ENCODE data around the gene PLXDC2. TPM values are rescaled to one million over a fixed set of nuclear protein-coding genes. Genes with fewer than 3 reads are reported as not detected.
"Not testable (repeated sequence)": the region's sequence is repeated elsewhere in the genome, so short reads cannot be mapped to it uniquely, and the experiment has no call there.

The PLXDC2 gene
- total RNA-seq, 3 donors from 2014 or later, result 63.9 to 125 (median 101) TPM

- no peaks in the 10 kb centered on the region for H3K9me3 ChIP-seq
- TF ChIP-seq, protein P1, sequence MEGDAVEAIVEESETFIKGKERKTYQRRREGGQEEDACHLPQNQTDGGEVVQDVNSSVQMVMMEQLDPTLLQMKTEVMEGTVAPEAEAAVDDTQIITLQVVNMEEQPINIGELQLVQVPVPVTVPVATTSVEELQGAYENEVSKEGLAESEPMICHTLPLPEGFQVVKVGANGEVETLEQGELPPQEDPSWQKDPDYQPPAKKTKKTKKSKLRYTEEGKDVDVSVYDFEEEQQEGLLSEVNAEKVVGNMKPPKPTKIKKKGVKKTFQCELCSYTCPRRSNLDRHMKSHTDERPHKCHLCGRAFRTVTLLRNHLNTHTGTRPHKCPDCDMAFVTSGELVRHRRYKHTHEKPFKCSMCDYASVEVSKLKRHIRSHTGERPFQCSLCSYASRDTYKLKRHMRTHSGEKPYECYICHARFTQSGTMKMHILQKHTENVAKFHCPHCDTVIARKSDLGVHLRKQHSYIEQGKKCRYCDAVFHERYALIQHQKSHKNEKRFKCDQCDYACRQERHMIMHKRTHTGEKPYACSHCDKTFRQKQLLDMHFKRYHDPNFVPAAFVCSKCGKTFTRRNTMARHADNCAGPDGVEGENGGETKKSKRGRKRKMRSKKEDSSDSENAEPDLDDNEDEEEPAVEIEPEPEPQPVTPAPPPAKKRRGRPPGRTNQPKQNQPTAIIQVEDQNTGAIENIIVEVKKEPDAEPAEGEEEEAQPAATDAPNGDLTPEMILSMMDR (IDR thresholded peaks at IDR 0.05), result no peak
- TF ChIP-seq POLR2A (IDR thresholded peaks at IDR 0.05) (no peak), POLR2AphosphoS5 (IDR thresholded peaks at IDR 0.05) (no peak)
- no peaks in the 10 kb centered on the region for H3K36me3 ChIP-seq
- no peak overlapping the region for H3K27ac ChIP-seq
- no peaks in the 10 kb centered on the region for H3K4me1 ChIP-seq
- no peaks in the 10 kb centered on the region for H3K27me3 ChIP-seq
- intact Hi-C loops (cut with DNase I; ENCODE audit: low total_unique reads), result no loop called here
- DNase-seq (ENCODE audit: low spot score in 2 of 2), result no peak
- no peak overlapping the region for H3K4me3 ChIP-seq
These were observed 368.9 kb downstream of the PLXDC2 start for GRCh38 chr10:20185116-20185515.

DNA sequence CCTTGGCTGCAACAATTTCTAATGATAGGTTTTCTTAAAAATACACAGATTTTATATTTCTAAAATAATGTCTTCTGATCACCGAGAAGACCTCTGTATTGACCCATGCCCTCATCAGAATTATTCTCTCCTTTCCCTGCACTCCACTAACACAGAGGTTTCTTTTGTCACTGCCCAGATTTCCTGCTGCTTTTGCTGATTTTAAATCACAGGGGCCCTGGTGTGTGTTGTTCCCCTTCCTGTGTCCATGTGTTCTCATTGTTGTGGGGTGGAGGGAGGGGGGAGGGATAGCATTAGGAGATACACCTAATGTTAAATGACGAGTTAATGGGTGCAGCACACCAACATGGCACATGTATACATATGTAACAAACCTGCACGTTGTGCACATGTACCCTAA is 375.2 kb downstream of the PLXDC2 start:
- H3K4me3 ChIP-seq; H3K4me1 ChIP-seq; H3K27me3 ChIP-seq; H3K9me3 ChIP-seq; H3K27ac ChIP-seq; H3K36me3 ChIP-seq; intact Hi-C loops (cut with DNase I; ENCODE audit: low total_unique reads); DNase-seq (ENCODE audit: low spot score in 2 of 2): not testable (repeated sequence)

DNA sequence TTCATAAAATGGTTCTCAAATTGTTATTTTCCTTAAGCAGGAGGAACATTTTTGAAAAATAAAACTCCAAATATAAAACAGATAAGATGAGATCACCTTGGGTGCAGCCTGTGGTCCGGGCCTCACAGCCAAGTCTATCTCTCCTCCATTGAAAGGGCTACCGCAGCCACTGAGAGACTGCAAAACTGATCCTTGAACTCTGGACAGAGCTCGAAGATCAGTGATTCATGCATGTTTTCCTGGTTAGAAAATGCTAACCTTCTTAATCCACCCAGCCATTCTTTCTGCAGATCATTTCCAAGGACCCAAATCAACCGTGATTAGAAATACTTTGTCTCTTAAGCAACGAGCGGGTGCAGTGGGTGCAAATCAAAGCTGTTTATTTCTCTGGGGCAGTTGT is 378.8 kb downstream of the PLXDC2 start:
- Histone ChIP-seq H3K9me3 (no peaks in the 10 kb centered on the region), H3K4me1 (no peaks in the 10 kb centered on the region), H3K36me3 (no peaks in the 10 kb centered on the region), H3K27me3 (no peaks in the 10 kb centered on the region), H3K4me3 (no peak overlapping the region), H3K27ac (no peak overlapping the region)
- intact Hi-C loops (cut with DNase I; ENCODE audit: low total_unique reads), result no loop called here
- DNase-seq (ENCODE audit: low spot score in 2 of 2), result no peak
- no peak for TF ChIP-seq POLR2AphosphoS5 (IDR thresholded peaks at IDR 0.05)
- no peak for TF ChIP-seq POLR2A (IDR thresholded peaks at IDR 0.05)
- TF ChIP-seq, protein P1 (IDR thresholded peaks at IDR 0.05), result no peak

- no peaks in the 10 kb centered on the region for H3K27me3 ChIP-seq
- intact Hi-C loops (cut with DNase I; ENCODE audit: low total_unique reads), result no loop called here
- no peaks in the 10 kb centered on the region for H3K36me3 ChIP-seq
- no peak overlapping the region for H3K4me3 ChIP-seq
- no peaks in the 10 kb centered on the region for H3K4me1 ChIP-seq
- H3K9me3 ChIP-seq, result no peaks in the 10 kb centered on the region
- TF ChIP-seq, protein P1 (IDR thresholded peaks at IDR 0.05), result no peak
- TF ChIP-seq POLR2AphosphoS5 (IDR thresholded peaks at IDR 0.05) (no peak), POLR2A (IDR thresholded peaks at IDR 0.05) (no peak)
- no peak for DNase-seq (ENCODE audit: low spot score in 2 of 2)
- H3K27ac ChIP-seq, result no peak overlapping the region
These were observed 384.5 kb downstream of the PLXDC2 start for GRCh38 chr10:20200758-20201157.

- DNase-seq (ENCODE audit: low spot score in 2 of 2), result no peak
- Histone ChIP-seq H3K27me3 (no peaks in the 10 kb centered on the region), H3K9me3 (no peaks in the 10 kb centered on the region), H3K4me1 (no peaks in the 10 kb centered on the region), H3K36me3 (no peaks in the 10 kb centered on the region), H3K4me3 (no peak overlapping the region), H3K27ac (no peak overlapping the region)
- TF ChIP-seq POLR2A (IDR thresholded peaks at IDR 0.05) (no peak), POLR2AphosphoS5 (IDR thresholded peaks at IDR 0.05) (no peak)
- TF ChIP-seq, protein P1 (IDR thresholded peaks at IDR 0.05), result no peak
- intact Hi-C loops (cut with DNase I; ENCODE audit: low total_unique reads), result no loop called here
These were observed 386.1 kb downstream of the PLXDC2 start for GRCh38 chr10:20202337-20202736.

GRCh38 chr10:20207653-20208052 is 391.4 kb downstream of the PLXDC2 start:
- Histone ChIP-seq H3K36me3 (no peaks in the 10 kb centered on the region), H3K4me3 (no peak overlapping the region), H3K27ac (no peak overlapping the region), H3K9me3 (no peaks in the 10 kb centered on the region), H3K4me1 (no peaks in the 10 kb centered on the region), H3K27me3 (no peaks in the 10 kb centered on the region)
- TF ChIP-seq POLR2A (IDR thresholded peaks at IDR 0.05), result no peak
- no peak for TF ChIP-seq POLR2AphosphoS5 (IDR thresholded peaks at IDR 0.05)
- TF ChIP-seq, protein P1 (IDR thresholded peaks at IDR 0.05), result no peak
- intact Hi-C loops (cut with DNase I; ENCODE audit: low total_unique reads), result no loop called here
- DNase-seq (ENCODE audit: low spot score in 2 of 2), result no peak

- H3K36me3 ChIP-seq; H3K27ac ChIP-seq; H3K4me1 ChIP-seq; H3K27me3 ChIP-seq; intact Hi-C loops (cut with DNase I; ENCODE audit: low total_unique reads); H3K9me3 ChIP-seq; DNase-seq (ENCODE audit: low spot score in 2 of 2); H3K4me3 ChIP-seq: not testable (repeated sequence)
These were observed 392.9 kb downstream of the PLXDC2 start for GRCh38 chr10:20209098-20209497.
